KMS-11 (cell line): ENCODE results near the gene OR1E2.
"Not testable (repeated sequence)": the region's sequence is repeated elsewhere in the genome, so short reads cannot be mapped to it uniquely, and the experiment has no call there.

Experiments
- H2AFZ ChIP-seq: fragments of 200-600 bp; sonication (generic); 2 replicates; pipeline ENCODE4 v1.6.1; 2016; ENCODE audit warnings: antibody characterized with exemption, mixed run types, low read depth
- H3K27ac ChIP-seq: fragments of 200-600 bp; sonication (generic); 2 replicates; pipeline ENCODE4 v1.6.1; 2016; ENCODE audit warnings: mild to moderate bottlenecking, mixed run types
- H3K27me3 ChIP-seq: fragments of 200-600 bp; sonication (generic); 2 replicates; pipeline ENCODE4 v1.6.1; 2017; ENCODE audit warnings: mild to moderate bottlenecking, low read depth, mixed run types, moderate library complexity; ENCODE audit not compliant: insufficient read depth
- H3K36me3 ChIP-seq: fragments of 200-600 bp; sonication (generic); 2 replicates; pipeline ENCODE4 v1.6.1; 2017; ENCODE audit warnings: mild to moderate bottlenecking, mixed run types; ENCODE audit not compliant: insufficient read depth
- H3K4me1 ChIP-seq: fragments of 200-600 bp; sonication (generic); 2 replicates; pipeline ENCODE4 v1.6.1; 2016; ENCODE audit warnings: mild to moderate bottlenecking, low read depth, mixed run types; ENCODE audit not compliant: poor library complexity, severe bottlenecking
- H3K4me2 ChIP-seq: fragments of 200-600 bp; sonication (generic); 2 replicates; pipeline ENCODE4 v1.7.0; 2016; ENCODE audit warnings: mild to moderate bottlenecking, mixed run types
- H3K4me3 ChIP-seq: fragments of 200-600 bp; sonication (generic); IDR thresholded peaks from 2 replicates; pipeline ENCODE4 v1.6.1; 2017; ENCODE audit warnings: low read depth, low read length, mixed read lengths; ENCODE audit not compliant: insufficient read depth
- H3K79me2 ChIP-seq: fragments of 200-600 bp; sonication (generic); 2 replicates; pipeline ENCODE4 v1.6.1; 2016; ENCODE audit warnings: low read depth, mixed run types; ENCODE audit not compliant: insufficient read depth
- H3K9ac ChIP-seq: fragments of 200-600 bp; sonication (generic); 2 replicates; pipeline ENCODE4 v1.6.1; 2016; ENCODE audit warnings: mild to moderate bottlenecking, mixed run types
- H4K20me1 ChIP-seq: fragments of 200-600 bp; sonication (generic); 2 replicates; pipeline ENCODE4 v1.6.1; 2016; ENCODE audit warnings: mild to moderate bottlenecking, mixed run types; ENCODE audit not compliant: insufficient read depth
- TF ChIP-seq, protein P1 (sequence below): fragments of 200-600 bp; sonication (generic); conservative IDR thresholded peaks from 2 replicates; pipeline ENCODE4 v1.6.1; 2017; ENCODE audit warnings: low read depth, mild to moderate bottlenecking, antibody characterized with exemption, low read length, moderate library complexity, mixed read lengths

The OR1E2 gene

DNA sequence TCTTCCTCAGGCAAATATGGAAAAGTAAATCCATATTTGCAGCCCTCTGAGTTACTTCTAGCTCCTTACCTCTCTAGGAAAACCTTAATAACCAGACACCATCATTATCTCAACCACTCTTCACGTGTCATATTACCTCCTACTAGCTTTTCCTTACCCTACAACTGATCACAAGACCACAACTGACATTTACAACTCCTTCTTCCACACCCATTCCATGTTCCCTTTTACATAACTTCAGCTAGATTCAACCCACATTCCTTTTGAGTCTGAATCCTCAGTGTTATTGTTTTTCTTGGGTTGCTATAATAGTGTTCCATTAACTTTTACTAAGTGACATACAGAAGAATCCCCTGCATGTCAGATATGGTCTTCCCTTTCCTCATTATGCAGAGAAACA is 4.7 kb upstream of the OR1E2 start:
- TF ChIP-seq, protein P1, sequence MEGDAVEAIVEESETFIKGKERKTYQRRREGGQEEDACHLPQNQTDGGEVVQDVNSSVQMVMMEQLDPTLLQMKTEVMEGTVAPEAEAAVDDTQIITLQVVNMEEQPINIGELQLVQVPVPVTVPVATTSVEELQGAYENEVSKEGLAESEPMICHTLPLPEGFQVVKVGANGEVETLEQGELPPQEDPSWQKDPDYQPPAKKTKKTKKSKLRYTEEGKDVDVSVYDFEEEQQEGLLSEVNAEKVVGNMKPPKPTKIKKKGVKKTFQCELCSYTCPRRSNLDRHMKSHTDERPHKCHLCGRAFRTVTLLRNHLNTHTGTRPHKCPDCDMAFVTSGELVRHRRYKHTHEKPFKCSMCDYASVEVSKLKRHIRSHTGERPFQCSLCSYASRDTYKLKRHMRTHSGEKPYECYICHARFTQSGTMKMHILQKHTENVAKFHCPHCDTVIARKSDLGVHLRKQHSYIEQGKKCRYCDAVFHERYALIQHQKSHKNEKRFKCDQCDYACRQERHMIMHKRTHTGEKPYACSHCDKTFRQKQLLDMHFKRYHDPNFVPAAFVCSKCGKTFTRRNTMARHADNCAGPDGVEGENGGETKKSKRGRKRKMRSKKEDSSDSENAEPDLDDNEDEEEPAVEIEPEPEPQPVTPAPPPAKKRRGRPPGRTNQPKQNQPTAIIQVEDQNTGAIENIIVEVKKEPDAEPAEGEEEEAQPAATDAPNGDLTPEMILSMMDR, result no peak
- Histone ChIP-seq H3K9ac (no peak overlapping the region), H3K4me1 (no peaks in the 10 kb centered on the region), H3K79me2 (no peaks in the 10 kb centered on the region), H3K4me3 (no peak overlapping the region), H3K36me3 (no peaks in the 10 kb centered on the region), H4K20me1 (no peaks in the 10 kb centered on the region), H3K4me2 (no peak overlapping the region), H3K27me3 (no peaks in the 10 kb centered on the region), H3K27ac (no peak overlapping the region), H2AFZ (no peak overlapping the region)

DNA sequence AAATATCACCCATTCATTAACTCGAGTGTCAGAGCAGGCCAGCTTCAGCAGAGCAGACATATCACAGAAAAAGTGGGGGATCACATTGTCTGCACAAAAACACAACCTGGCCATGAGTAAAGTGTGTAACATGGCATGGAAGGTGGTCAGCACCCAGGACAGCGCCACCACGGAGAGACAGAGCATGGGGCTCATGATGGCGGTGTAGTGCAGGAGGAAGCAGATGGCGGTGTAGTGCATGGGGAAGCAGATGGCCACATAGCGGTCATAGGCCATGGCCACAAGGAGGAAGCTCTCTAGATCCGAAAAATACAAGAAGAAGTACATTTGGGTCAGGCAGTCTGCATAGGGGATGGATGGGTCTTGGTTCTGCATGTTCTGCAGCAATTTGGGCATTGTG is 426 bp downstream of the OR1E2 start:
- not testable (repeated sequence) for H3K36me3 ChIP-seq, H2AFZ ChIP-seq, H3K79me2 ChIP-seq, H3K27me3 ChIP-seq, H4K20me1 ChIP-seq, H3K4me1 ChIP-seq, H3K9ac ChIP-seq, H3K4me3 ChIP-seq, H3K27ac ChIP-seq, H3K4me2 ChIP-seq

DNA sequence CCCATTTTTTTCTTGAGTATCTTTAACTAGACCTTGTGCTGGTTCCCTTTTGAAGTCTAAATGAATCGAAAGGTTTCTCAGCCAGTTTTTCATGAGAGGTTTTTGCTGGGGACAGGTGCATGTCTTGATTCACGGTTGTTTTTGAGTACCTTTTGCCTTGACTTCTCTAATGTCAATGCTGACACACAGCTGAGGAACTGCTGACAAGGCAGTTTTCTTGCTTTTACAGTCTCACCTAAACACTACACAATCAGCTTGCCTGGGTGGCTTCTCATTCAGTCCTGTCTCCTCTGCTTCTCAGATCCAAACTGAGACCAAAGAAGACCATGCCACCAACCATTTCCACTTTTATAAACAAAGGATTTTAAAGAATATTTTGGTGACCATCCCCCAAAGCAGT is 15.4 kb downstream of the OR1E2 start:
- H3K79me2 ChIP-seq, result no peaks in the 10 kb centered on the region
- H3K4me2 ChIP-seq, result no peak overlapping the region
- H3K27ac ChIP-seq, result no peak overlapping the region
- no peak overlapping the region for H3K9ac ChIP-seq
- no peak overlapping the region for H2AFZ ChIP-seq
- no peaks in the 10 kb centered on the region for H3K36me3 ChIP-seq
- H3K27me3 ChIP-seq, result no peaks in the 10 kb centered on the region
- no peaks in the 10 kb centered on the region for H4K20me1 ChIP-seq
- TF ChIP-seq, protein P1, result no peak
- H3K4me1 ChIP-seq, result no peaks in the 10 kb centered on the region
- H3K4me3 ChIP-seq, result no peak overlapping the region

DNA sequence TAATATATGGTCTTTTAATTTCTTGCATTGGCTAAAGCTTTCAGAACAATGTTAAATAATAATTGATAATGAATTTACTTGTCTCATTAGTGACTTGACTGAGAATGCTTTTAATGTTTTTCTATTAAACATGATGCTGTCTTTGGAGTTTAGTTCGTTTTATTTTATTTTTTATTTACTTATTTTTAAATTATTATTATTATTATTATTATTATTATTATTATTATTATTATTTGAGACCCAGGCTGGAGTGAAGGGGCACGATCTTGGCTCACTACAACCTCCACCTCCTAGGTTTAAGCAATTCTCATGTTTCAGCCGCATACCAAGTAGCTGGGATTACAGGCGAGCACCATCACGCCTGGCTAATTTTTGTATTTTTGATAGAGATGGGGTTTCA is 18.0 kb downstream of the OR1E2 start:
- TF ChIP-seq, protein P1, result no peak
- Histone ChIP-seq H3K79me2 (no peaks in the 10 kb centered on the region), H3K27ac (no peak overlapping the region), H3K4me3 (no peak overlapping the region), H3K4me2 (no peak overlapping the region), H3K4me1 (no peaks in the 10 kb centered on the region), H3K27me3 (no peaks in the 10 kb centered on the region), H3K9ac (no peak overlapping the region), H4K20me1 (no peaks in the 10 kb centered on the region), H2AFZ (no peak overlapping the region), H3K36me3 (no peaks in the 10 kb centered on the region)

DNA sequence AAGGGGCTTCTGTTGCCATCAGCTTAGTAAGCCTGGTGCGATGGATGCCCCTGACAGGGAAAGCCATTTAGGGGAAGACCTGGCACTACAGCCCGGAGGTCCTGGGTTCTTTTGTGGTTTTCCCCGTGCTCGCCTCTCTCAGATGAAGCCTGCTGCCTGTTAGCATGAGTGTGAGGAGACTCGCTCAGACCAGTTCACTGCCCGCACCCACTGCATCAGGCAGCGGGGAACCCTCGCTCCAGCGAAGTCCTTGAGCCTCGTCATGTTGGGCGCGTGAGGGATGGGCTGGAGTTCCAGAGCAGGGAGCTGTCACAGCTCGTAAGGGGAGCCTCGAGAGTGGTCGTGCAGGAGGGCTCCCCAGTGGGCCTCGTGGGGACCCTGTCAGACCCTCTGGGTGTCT is 21.4 kb downstream of the OR1E2 start:
- not testable (repeated sequence) for H3K9ac ChIP-seq, H2AFZ ChIP-seq, H3K27ac ChIP-seq, H3K36me3 ChIP-seq, H3K79me2 ChIP-seq, H3K4me1 ChIP-seq, H4K20me1 ChIP-seq, H3K4me3 ChIP-seq, H3K4me2 ChIP-seq, H3K27me3 ChIP-seq
